GM12878 (cell line): ENCODE measurements around the gene PRKRIP1. TPM values are rescaled to one million over a fixed set of nuclear protein-coding genes. Genes with fewer than 3 reads are reported as not detected.
A peak's percentile ranks its signal among the peaks of the same experiment; 100 is the strongest.

Experiments used
- ATAC-seq: fragments of 200-7000 bp; cut with Tn5 transposase; 3 replicates; pipeline ENCODE4 v1.9.1; 2020; ENCODE audit warnings: mild to moderate bottlenecking, moderate library complexity
- BruUV-seq: library from RNA; stranded (reverse); fragments of 400-500 nt; replicated peaks from 2 replicates; lab custom pipeline; 2021; lab: Mats Ljungman, UMichigan
- CTCF ChIA-PET: fragments of 300-600 bp; sonication (Branson Sonifier 250); formaldehyde crosslinking; extraction: SDS; loops from one replicate; lab custom pipeline; 2021; ENCODE audit warnings: inconsistent platforms; lab: Yijun Ruan, JAX
- POLR2A ChIA-PET: fragments of 350-600 bp; formaldehyde crosslinking; extraction: SDS; loops from one replicate; lab custom pipeline; 2021; ENCODE audit warnings: inconsistent platforms; lab: Charles Lee
- RAD21 ChIA-PET: fragments of 300-600 bp; sonication (Branson Sonifier 250); formaldehyde crosslinking; loops from one replicate; lab custom pipeline; 2023; ENCODE audit warnings: antibody characterized with exemption; ENCODE audit not compliant: unreplicated experiment; lab: Charles Lee
- SMC1A ChIA-PET: fragments of 300-600 bp; sonication (Branson Sonifier 250); formaldehyde crosslinking; loops from one replicate; lab custom pipeline; 2023; ENCODE audit not compliant: unreplicated experiment, uncharacterized antibody; lab: Charles Lee
- DNase-seq: peaks from one replicate; pipeline ENCODE4 v3.0.0-alpha.2; 2011; ENCODE audit warnings: low read depth, low spot score
- FAIRE-seq: peaks from 3 replicates; lab custom pipeline; 2011; peaks lifted over from hg19 to GRCh38; lab: Jason Lieb, UNC
- H2AFZ ChIP-seq: 2 replicates; pipeline ENCODE4 v1.6.0; 2011; ENCODE audit warnings: low read depth, low read length, control low read depth; ENCODE audit not compliant: control insufficient read depth
- H3K27ac ChIP-seq: 2 replicates; pipeline ENCODE4 v1.5.1; 2011; ENCODE audit warnings: control low read depth; ENCODE audit not compliant: control insufficient read depth, insufficient read depth
- H3K27me3 ChIP-seq, 2 experiments: replicated peaks in 1 of 2; 2 replicates each; pipeline versions ENCODE4 v1.6.0 to v1.6.1; 2011; ENCODE audit warnings: low read length in 1 of 2; ENCODE audit not compliant: control insufficient read depth in 2 of 2, insufficient read depth in 2 of 2
- H3K36me3 ChIP-seq, 2 experiments: 2 replicates each; pipeline ENCODE4 v1.5.1; 2011; ENCODE audit warnings: low read length in 1 of 2; ENCODE audit not compliant: control insufficient read depth in 2 of 2, insufficient read depth in 2 of 2
- H3K4me1 ChIP-seq: 2 replicates; pipeline ENCODE4 v1.6.1; 2011; ENCODE audit warnings: mild to moderate bottlenecking, low read length, moderate library complexity, mixed read lengths; ENCODE audit not compliant: control insufficient read depth, insufficient read depth
- H3K4me2 ChIP-seq: 2 replicates; pipeline ENCODE4 v1.6.0; 2011; ENCODE audit warnings: control low read depth; ENCODE audit not compliant: control insufficient read depth, insufficient read depth
- H3K4me3 ChIP-seq: fragments of 200-600 bp; sonication (generic); 2 replicates; pipeline ENCODE4 v1.5.1; 2016
- H3K79me2 ChIP-seq: 2 replicates; pipeline ENCODE4 v1.6.0; 2011; ENCODE audit warnings: low read length; ENCODE audit not compliant: control insufficient read depth, insufficient read depth
- H3K9ac ChIP-seq: 2 replicates; pipeline ENCODE4 v1.8.0; 2011; ENCODE audit warnings: low read length, control low read depth, mixed read lengths; ENCODE audit not compliant: control insufficient read depth, insufficient read depth
- H3K9me3 ChIP-seq: replicated peaks from 3 replicates; pipeline ENCODE4 v1.5.1; 2011; ENCODE audit warnings: mild to moderate bottlenecking, low read length; ENCODE audit not compliant: control insufficient read depth, insufficient read depth
- H4K20me1 ChIP-seq: 2 replicates; pipeline ENCODE4 v1.6.0; 2011; ENCODE audit not compliant: control insufficient read depth, insufficient read depth
- ATF7 ChIP-seq: fragments of 450-650 bp; IDR thresholded peaks from 2 replicates; pipeline ENCODE4 v1.6.1; 2016; ENCODE audit warnings: low read depth, mild to moderate bottlenecking
- CHD1 ChIP-seq: IDR thresholded peaks from 2 replicates; pipeline ENCODE4 v1.6.1; 2012; ENCODE audit warnings: low read depth, low read length, improper control_type of control experiment
- E4F1 ChIP-seq: fragments of 450-650 bp; IDR thresholded peaks from 2 replicates; pipeline ENCODE4 v1.6.1; 2018; ENCODE audit warnings: borderline replicate concordance, mild to moderate bottlenecking; ENCODE audit not compliant: partially characterized antibody
- GABPA ChIP-seq: IDR thresholded peaks from 2 replicates; pipeline ENCODE4 v1.6.1; 2014; ENCODE audit warnings: antibody characterized with exemption, low read depth, mild to moderate bottlenecking, inconsistent platforms
- NFIC ChIP-seq: IDR thresholded peaks from 2 replicates; pipeline ENCODE4 v1.6.1; 2012; ENCODE audit warnings: low read depth, mild to moderate bottlenecking, inconsistent platforms, low read length, moderate library complexity
- NFYB ChIP-seq: IDR thresholded peaks from 2 replicates; pipeline ENCODE4 v1.6.1; 2011; ENCODE audit warnings: low read depth, mild to moderate bottlenecking, low read length, improper control_type of control experiment, moderate library complexity; ENCODE audit not compliant: insufficient read depth
- POLR2AphosphoS2 ChIP-seq: IDR thresholded peaks from 2 replicates; pipeline ENCODE4 v1.6.1; 2011; ENCODE audit warnings: low read depth, mild to moderate bottlenecking, low read length, improper control_type of control experiment, moderate library complexity
- SMAD5 ChIP-seq: IDR thresholded peaks from 2 replicates; pipeline ENCODE4 v1.6.1; 2016; ENCODE audit warnings: antibody characterized with exemption, low read depth
- SREBF1 ChIP-seq: IDR thresholded peaks from 2 replicates; pipeline ENCODE4 v1.6.1; 2012; ENCODE audit warnings: mild to moderate bottlenecking, low read length
- SUZ12 ChIP-seq: fragments of 200-600 bp; sonication (generic); IDR thresholded peaks from one replicate; pipeline ENCODE4 v1.6.1; 2018; ENCODE audit warnings: antibody characterized with exemption, mild to moderate bottlenecking; ENCODE audit not compliant: unreplicated experiment
- TCF12 ChIP-seq: IDR thresholded peaks from 2 replicates; pipeline ENCODE4 v1.6.1; 2011; ENCODE audit warnings: low read depth, mild to moderate bottlenecking, low read length
- ZNF622 ChIP-seq: fragments of 450-650 bp; IDR thresholded peaks from 2 replicates; pipeline ENCODE4 v1.6.1; 2017; ENCODE audit warnings: mild to moderate bottlenecking, inconsistent platforms
- WGBS: methylation state at CpG from one replicate; pipeline ENCODE4 v1.1.6; 2016; ENCODE audit warnings: low lambda C conversion rate; ENCODE audit not compliant: insufficient replicate concordance, insufficient coverage; ENCODE audit errors: missing lambda C conversion rate; 5-methylcytosine and 5-hydroxymethylcytosine counted together
- in situ Hi-C: fragments of 300-500 bp; cut with MboI; formaldehyde crosslinking; loops from 9 replicates; pipeline ENCODE4 v1.14.3; 2018; ENCODE audit warnings: mixed read lengths
- intact Hi-C: fragments of 100-400 bp; cut with micrococcal nuclease; formaldehyde crosslinking; loops from one replicate; pipeline ENCODE4 v1.14.2; 2022; ENCODE audit not compliant: unreplicated experiment
- polyA plus RNA-seq, 11 experiments: library from polyadenylated mRNA; depleted of rRNA in 4 of 11; unstranded in 6 of 11; stranded (reverse) in 5 of 11; fragments of >200 nt; fragmentation: Nextera tagmentation in 4 of 11; fragmentation: Illumina TruSeq in 1 of 11; extraction: Ambion mirVana in 4 of 11; extraction: Trizol in 1 of 11; gene quantifications; 1 replicate in 1 of 11; 2 replicates in 10 of 11; pipeline versions ENCODE4 v1.2.1 to v1.2.3, GENCODE V29; 2011 to 2016; ENCODE audit warnings: inconsistent platforms in 2 of 11, missing spikeins in 2 of 11, low read depth in 1 of 11
- total RNA-seq, 4 experiments: library from RNA; depleted of rRNA in 3 of 4; stranded (reverse); fragments of >200 nt in 3 of 4; fragmentation: Illumina TruSeq in 1 of 4; extraction: Trizol in 1 of 4; gene quantifications; 2 replicates each; pipeline versions ENCODE4 v1.2.1 to v1.2.3, GENCODE V29; 2013 to 2021
- TF ChIP-seq, protein P1 (sequence below): IDR thresholded peaks from 2 replicates; pipeline ENCODE4 v1.6.1; 2011; ENCODE audit warnings: mild to moderate bottlenecking, low read depth, low read length, moderate library complexity; ENCODE audit not compliant: insufficient replicate concordance
- TF ChIP-seq, protein P2 (sequence below): fragments of 450-650 bp; formaldehyde crosslinking; IDR thresholded peaks from 2 replicates; pipeline ENCODE4 v1.4.0; 2022; ENCODE audit warnings: mild to moderate bottlenecking, moderate library complexity

The PRKRIP1 gene
- total and polyA plus RNA-seq, 10 of the 15 experiments (the other 5 are each of a cell fraction or from before 2014, with no cell fraction given) = 17.0 to 38.4 (median 25.5) TPM

GRCh38 chr7:102464577-102465280 is 68.6 kb downstream of the PRKRIP1 start, which contains the start of the genes ALKBH4 and LRWD1:
ALKBH4 (minus strand) TSS chr7:102464863; CDS start chr7:102464836, 27 bp downstream.
LRWD1 (plus strand) TSS chr7:102464984; CDS start chr7:102465081, 97 bp downstream.
- ATAC-seq = peak; percentile 94
- Histone ChIP-seq H3K9me3 (no peaks in the 10 kb centered on the region), H4K20me1 (no peaks in the 10 kb centered on the region), H3K79me2 (peaks cover 33% of the 10 kb centered on the region), H3K27me3 (no peaks in the 10 kb centered on the region), H3K4me1 (peaks cover 15% of the 10 kb centered on the region), H3K4me2 (peak within 1 kb of the TSS; percentile 92), H3K4me3 (peak within 1 kb of the TSS; percentile 93), H3K27ac (peak within 1 kb of the TSS; percentile 89), H2AFZ (peak within 1 kb of the TSS; percentile 99), H3K9ac (peak within 1 kb of the TSS; percentile 98), H3K36me3 (peaks cover 0 to 10% of the 10 kb centered on the region in 2 experiments; a peak in 3 of 4 replicates)
- SMC1A ChIA-PET = interaction anchor here (0.8 to 3.7 kb wide), 10 partner anchors 19 to 69 kb away, joined by 3 to 32 read pairs (median 4); partner anchors contain the start of gene PRKRIP1
- intact Hi-C loops = loop anchor here (5.0 kb wide), 1 partner anchor 177 kb away; the partner anchor contains the start of gene SH2B2
- DNase-seq = no peak
- BruUV-seq = no TSS peak
- CTCF ChIA-PET = interaction anchor here (1.0 to 7.0 kb wide), 8 partner anchors 14 to 185 kb away, joined by 3 to 94 read pairs (median 10); partner anchors contain the start of gene POLR2J
- RAD21 ChIA-PET = interaction anchor here (0.6 to 1.7 kb wide), 11 partner anchors 19 to 186 kb away, joined by 3 to 11 read pairs (median 3); no protein-coding TSS in a partner anchor
- in situ Hi-C loops = no loop called here
- POLR2A ChIA-PET = interaction anchor here (0.6 to 2.4 kb wide), 8 partner anchors 19 to 60 kb away, joined by 3 to 9 read pairs (median 4); no protein-coding TSS in a partner anchor
- WGBS = under 1% methylated on average over 81 of the region's 81 CpGs
- peak; percentile 96 for FAIRE-seq
- TF ChIP-seq ZNF622 (no peak), SREBF1 (peak; percentile 78), TCF12 (peak; percentile 27; the same call in 1 of the 2 replicates), GABPA (peak; percentile 82), NFYB (no peak), SMAD5 (0 out of 2 replicates have a peak, but pooled peaks have one; percentile 65), NFIC (no peak), CHD1 (no peak), SUZ12 (no peak), POLR2AphosphoS2 (0 out of 2 replicates have a peak, but pooled peaks have one; percentile 33), ATF7 (no peak), E4F1 (no peak)
- TF ChIP-seq, protein P1, sequence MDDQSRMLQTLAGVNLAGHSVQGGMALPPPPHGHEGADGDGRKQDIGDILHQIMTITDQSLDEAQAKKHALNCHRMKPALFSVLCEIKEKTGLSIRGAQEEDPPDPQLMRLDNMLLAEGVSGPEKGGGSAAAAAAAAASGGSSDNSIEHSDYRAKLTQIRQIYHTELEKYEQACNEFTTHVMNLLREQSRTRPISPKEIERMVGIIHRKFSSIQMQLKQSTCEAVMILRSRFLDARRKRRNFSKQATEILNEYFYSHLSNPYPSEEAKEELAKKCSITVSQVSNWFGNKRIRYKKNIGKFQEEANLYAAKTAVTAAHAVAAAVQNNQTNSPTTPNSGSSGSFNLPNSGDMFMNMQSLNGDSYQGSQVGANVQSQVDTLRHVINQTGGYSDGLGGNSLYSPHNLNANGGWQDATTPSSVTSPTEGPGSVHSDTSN = no peak
- TF ChIP-seq, protein P2, sequence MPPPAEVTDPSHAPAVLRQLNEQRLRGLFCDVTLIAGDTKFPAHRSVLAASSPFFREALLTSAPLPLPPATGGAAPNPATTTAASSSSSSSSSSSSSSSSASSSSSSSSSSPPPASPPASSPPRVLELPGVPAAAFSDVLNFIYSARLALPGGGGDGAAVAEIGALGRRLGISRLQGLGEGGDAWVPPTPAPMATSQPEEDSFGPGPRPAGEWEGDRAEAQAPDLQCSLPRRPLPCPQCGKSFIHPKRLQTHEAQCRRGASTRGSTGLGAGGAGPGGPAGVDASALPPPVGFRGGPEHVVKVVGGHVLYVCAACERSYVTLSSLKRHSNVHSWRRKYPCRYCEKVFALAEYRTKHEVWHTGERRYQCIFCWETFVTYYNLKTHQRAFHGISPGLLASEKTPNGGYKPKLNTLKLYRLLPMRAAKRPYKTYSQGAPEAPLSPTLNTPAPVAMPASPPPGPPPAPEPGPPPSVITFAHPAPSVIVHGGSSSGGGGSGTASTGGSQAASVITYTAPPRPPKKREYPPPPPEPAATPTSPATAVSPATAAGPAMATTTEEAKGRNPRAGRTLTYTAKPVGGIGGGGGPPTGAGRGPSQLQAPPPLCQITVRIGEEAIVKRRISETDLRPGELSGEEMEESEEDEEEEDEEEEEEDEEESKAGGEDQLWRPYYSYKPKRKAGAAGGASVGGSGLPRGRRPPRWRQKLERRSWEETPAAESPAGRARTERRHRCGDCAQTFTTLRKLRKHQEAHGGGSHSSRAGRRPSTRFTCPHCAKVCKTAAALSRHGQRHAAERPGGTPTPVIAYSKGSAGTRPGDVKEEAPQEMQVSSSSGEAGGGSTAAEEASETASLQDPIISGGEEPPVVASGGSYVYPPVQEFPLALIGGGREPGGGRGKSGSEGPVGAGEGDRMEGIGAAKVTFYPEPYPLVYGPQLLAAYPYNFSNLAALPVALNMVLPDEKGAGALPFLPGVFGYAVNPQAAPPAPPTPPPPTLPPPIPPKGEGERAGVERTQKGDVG (CRISPR knock-in tag) = no peak
